GM23338 (cell line): ENCODE results near the gene RET. TPM values are rescaled to one million over a fixed set of nuclear protein-coding genes. Genes with fewer than 3 reads are reported as not detected.

Experiments used
- ATAC-seq: fragments of 200-7000 bp; cut with Tn5 transposase; 3 replicates; pipeline ENCODE4 v1.9.1; 2020
- DNase-seq: peaks from one replicate; pipeline ENCODE4 v3.0.0-alpha.2; 2015; ENCODE audit warnings: low spot score
- H2AFZ ChIP-seq: fragments of 200-600 bp; sonication (generic); 2 replicates; pipeline ENCODE4 v1.8.0; 2016; ENCODE audit warnings: antibody characterized with exemption, mild to moderate bottlenecking, moderate library complexity
- H3F3A ChIP-seq: fragments of 200-600 bp; sonication (generic); replicated peaks from 2 replicates; pipeline ENCODE4 v1.8.0; 2017; ENCODE audit warnings: antibody characterized with exemption, mixed run types, low read depth
- H3K27ac ChIP-seq: fragments of 200-600 bp; sonication (generic); 2 replicates; pipeline ENCODE4 v1.6.1; 2016; ENCODE audit warnings: low read depth
- H3K27me3 ChIP-seq: fragments of 200-600 bp; sonication (generic); 2 replicates; pipeline ENCODE4 v1.8.0; 2016; ENCODE audit warnings: mild to moderate bottlenecking, mixed run types, moderate library complexity; ENCODE audit not compliant: insufficient read depth
- H3K36me3 ChIP-seq: fragments of 200-600 bp; sonication (generic); 2 replicates; pipeline ENCODE4 v1.8.0; 2016; ENCODE audit warnings: mild to moderate bottlenecking; ENCODE audit not compliant: insufficient read depth
- H3K4me1 ChIP-seq: fragments of 200-600 bp; sonication (generic); 2 replicates; pipeline ENCODE4 v1.8.0; 2016; ENCODE audit warnings: mild to moderate bottlenecking, moderate library complexity; ENCODE audit not compliant: insufficient read depth
- H3K4me2 ChIP-seq: fragments of 200-600 bp; sonication (generic); 2 replicates; pipeline ENCODE4 v1.7.1; 2017; ENCODE audit warnings: mixed run types
- H3K4me3 ChIP-seq: fragments of 200-600 bp; sonication (generic); 2 replicates; pipeline ENCODE4 v1.6.1; 2016; ENCODE audit warnings: mixed run types
- H3K79me2 ChIP-seq: fragments of 200-600 bp; sonication (generic); replicated peaks from 2 replicates; pipeline ENCODE4 v1.8.0; 2017; ENCODE audit warnings: mild to moderate bottlenecking; ENCODE audit not compliant: insufficient read depth
- H3K9me2 ChIP-seq: fragments of 200-600 bp; sonication (generic); 2 replicates; pipeline ENCODE4 v1.8.0; 2017; ENCODE audit not compliant: insufficient read depth
- H4K20me1 ChIP-seq: fragments of 200-600 bp; sonication (generic); replicated peaks from 2 replicates; pipeline ENCODE4 v1.8.0; 2017; ENCODE audit warnings: mild to moderate bottlenecking; ENCODE audit not compliant: insufficient read depth
- H3K27ac Mint-ChIP-seq: 2 replicates; pipeline ENCODE4 v1.8.0; 2020; ENCODE audit warnings: inconsistent platforms, mild to moderate bottlenecking, moderate library complexity, mixed read lengths
- H3K27me3 Mint-ChIP-seq: 3 replicates; pipeline ENCODE4 v1.8.0; 2022; ENCODE audit warnings: low read depth, mild to moderate bottlenecking, moderate library complexity, mixed read lengths, inconsistent platforms; ENCODE audit not compliant: insufficient read depth, poor library complexity
- H3K36me3 Mint-ChIP-seq: 3 replicates; pipeline ENCODE4 v1.8.0; 2021; ENCODE audit warnings: low read depth, mild to moderate bottlenecking, inconsistent platforms, moderate library complexity, mixed read lengths
- H3K4me1 Mint-ChIP-seq: 3 replicates; pipeline ENCODE4 v1.8.0; 2020; ENCODE audit warnings: mild to moderate bottlenecking, inconsistent platforms, mixed read lengths
- H3K4me3 Mint-ChIP-seq: 3 replicates; pipeline ENCODE4 v1.8.0; 2021; ENCODE audit warnings: moderate library complexity, mild to moderate bottlenecking, inconsistent platforms, mixed read lengths
- H3K9me3 Mint-ChIP-seq: 3 replicates; pipeline ENCODE4 v1.8.0; 2020; ENCODE audit warnings: moderate library complexity, mild to moderate bottlenecking, inconsistent platforms, mixed read lengths
- CREB1 ChIP-seq: fragments of 250-450 bp; sonication (Bioruptor Pico); IDR thresholded peaks from 2 replicates; pipeline ENCODE4 v1.5.0; 2020; ENCODE audit warnings: low read depth, mild to moderate bottlenecking, moderate library complexity
- CTCF ChIP-seq, 2 experiments: fragments of 200-600 bp in 1 of 2; sonication (generic) in 1 of 2; conservative IDR thresholded peaks; 2 replicates each; pipeline versions ENCODE4 v1.5.1 to v1.6.1; 2016 to 2017; ENCODE audit warnings: antibody characterized with exemption in 2 of 2, low read depth in 2 of 2, mild to moderate bottlenecking in 2 of 2, moderate library complexity in 1 of 2
- ETS1 ChIP-seq: IDR thresholded peaks from 2 replicates; pipeline ENCODE4 v1.6.1; 2016; ENCODE audit warnings: antibody characterized with exemption
- EZH2 ChIP-seq: fragments of 200-600 bp; sonication (generic); IDR thresholded peaks from one replicate; pipeline ENCODE4 v1.8.0; 2017; ENCODE audit warnings: antibody characterized with exemption, mild to moderate bottlenecking, low read depth; ENCODE audit not compliant: unreplicated experiment
- EZH2phosphoT487 ChIP-seq: fragments of 200-600 bp; sonication (generic); IDR thresholded peaks from one replicate; pipeline ENCODE4 v1.8.1; 2018; ENCODE audit warnings: antibody characterized with exemption; ENCODE audit not compliant: unreplicated experiment
- NANOG ChIP-seq: IDR thresholded peaks from 2 replicates; pipeline ENCODE4 v1.6.1; 2016; ENCODE audit warnings: antibody characterized with exemption, borderline replicate concordance
- STAT1 ChIP-seq: IDR thresholded peaks from one replicate; pipeline ENCODE4 v1.6.1; 2016; ENCODE audit warnings: antibody characterized with exemption; ENCODE audit not compliant: unreplicated experiment
- ZNF331 ChIP-seq: fragments of 250-450 bp; sonication (Bioruptor Pico); IDR thresholded peaks from 2 replicates; pipeline ENCODE4 v1.5.0; 2020; ENCODE audit warnings: low read depth, mild to moderate bottlenecking, moderate library complexity
- ZNF462 ChIP-seq: fragments of 250-450 bp; sonication (Bioruptor Pico); IDR thresholded peaks from 2 replicates; pipeline ENCODE4 v1.5.0; 2020; ENCODE audit warnings: mild to moderate bottlenecking, moderate library complexity
- polyA plus RNA-seq: library from polyadenylated mRNA; unstranded; fragments of >200 nt; fragmentation: Nextera tagmentation; extraction: Ambion mirVana; gene quantifications from 2 replicates; pipeline ENCODE4 v1.2.1, GENCODE V29; 2016
- total RNA-seq: library from RNA; depleted of rRNA; stranded (reverse); fragments of >200 nt; shearing (Covaris generic); gene quantifications from 2 replicates; pipeline ENCODE4 v1.2.3, GENCODE V29; 2014
- TF ChIP-seq, protein P1 (sequence below): IDR thresholded peaks from one replicate; pipeline ENCODE4 v1.6.1; 2018; ENCODE audit warnings: antibody characterized with exemption; ENCODE audit not compliant: unreplicated experiment

RET gene
- total and polyA plus RNA-seq, 2 experiments from 2014 or later: 5.5 to 9.8 TPM

DNA sequence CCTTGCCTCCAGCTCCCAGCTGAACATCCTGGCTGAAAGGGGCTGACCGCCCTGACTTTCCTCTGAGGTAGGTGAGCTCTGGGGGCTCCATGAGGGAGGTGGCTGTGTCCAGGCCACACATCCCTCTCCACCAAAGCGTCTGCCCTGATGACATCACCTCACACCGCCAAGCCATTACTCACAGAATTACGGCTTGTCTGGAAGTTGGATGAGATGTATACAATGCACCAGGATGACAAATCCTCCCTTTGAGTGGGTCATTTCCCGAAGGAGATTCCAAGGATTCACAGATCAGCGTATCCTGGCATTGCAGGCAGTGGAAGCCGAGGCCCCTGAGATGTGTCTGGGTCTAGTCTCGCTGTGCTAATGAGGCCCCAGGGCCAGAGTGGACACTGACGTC, 15.1 kb upstream of the RET start:
- no peak overlapping the region for H3K27ac ChIP-seq
- H3K36me3 ChIP-seq: no peaks in the 10 kb centered on the region
- H3F3A ChIP-seq: no peaks in the 10 kb centered on the region
- DNase-seq (no peak), ATAC-seq (no peak)
- H3K9me3 Mint-ChIP-seq: no peaks in the 10 kb centered on the region; the same call in 2 of the 3 replicates
- peaks cover 14% of the 10 kb centered on the region for H3K27me3 Mint-ChIP-seq
- H3K4me3 ChIP-seq: no peak overlapping the region
- no peaks in the 10 kb centered on the region for H4K20me1 ChIP-seq
- no peaks in the 10 kb centered on the region for H3K4me1 ChIP-seq
- no peaks in the 10 kb centered on the region for H3K9me2 ChIP-seq
- no peaks in the 10 kb centered on the region for H3K79me2 ChIP-seq
- no peak overlapping the region for H3K27ac Mint-ChIP-seq
- TF ChIP-seq CTCF (conservative IDR thresholded peaks at IDR 0.05; ENCODE audit: low read depth in 2 of 2) (no peak), EZH2 (no peak), EZH2phosphoT487 (no peak), ZNF331 (CRISPR knock-in tag) (no peak), CREB1 (CRISPR knock-in tag) (no peak), ETS1 (no peak), STAT1 (no peak), ZNF462 (CRISPR knock-in tag) (no peak), NANOG (no peak)
- TF ChIP-seq, protein P1, sequence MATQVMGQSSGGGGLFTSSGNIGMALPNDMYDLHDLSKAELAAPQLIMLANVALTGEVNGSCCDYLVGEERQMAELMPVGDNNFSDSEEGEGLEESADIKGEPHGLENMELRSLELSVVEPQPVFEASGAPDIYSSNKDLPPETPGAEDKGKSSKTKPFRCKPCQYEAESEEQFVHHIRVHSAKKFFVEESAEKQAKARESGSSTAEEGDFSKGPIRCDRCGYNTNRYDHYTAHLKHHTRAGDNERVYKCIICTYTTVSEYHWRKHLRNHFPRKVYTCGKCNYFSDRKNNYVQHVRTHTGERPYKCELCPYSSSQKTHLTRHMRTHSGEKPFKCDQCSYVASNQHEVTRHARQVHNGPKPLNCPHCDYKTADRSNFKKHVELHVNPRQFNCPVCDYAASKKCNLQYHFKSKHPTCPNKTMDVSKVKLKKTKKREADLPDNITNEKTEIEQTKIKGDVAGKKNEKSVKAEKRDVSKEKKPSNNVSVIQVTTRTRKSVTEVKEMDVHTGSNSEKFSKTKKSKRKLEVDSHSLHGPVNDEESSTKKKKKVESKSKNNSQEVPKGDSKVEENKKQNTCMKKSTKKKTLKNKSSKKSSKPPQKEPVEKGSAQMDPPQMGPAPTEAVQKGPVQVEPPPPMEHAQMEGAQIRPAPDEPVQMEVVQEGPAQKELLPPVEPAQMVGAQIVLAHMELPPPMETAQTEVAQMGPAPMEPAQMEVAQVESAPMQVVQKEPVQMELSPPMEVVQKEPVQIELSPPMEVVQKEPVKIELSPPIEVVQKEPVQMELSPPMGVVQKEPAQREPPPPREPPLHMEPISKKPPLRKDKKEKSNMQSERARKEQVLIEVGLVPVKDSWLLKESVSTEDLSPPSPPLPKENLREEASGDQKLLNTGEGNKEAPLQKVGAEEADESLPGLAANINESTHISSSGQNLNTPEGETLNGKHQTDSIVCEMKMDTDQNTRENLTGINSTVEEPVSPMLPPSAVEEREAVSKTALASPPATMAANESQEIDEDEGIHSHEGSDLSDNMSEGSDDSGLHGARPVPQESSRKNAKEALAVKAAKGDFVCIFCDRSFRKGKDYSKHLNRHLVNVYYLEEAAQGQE: no peak
- H2AFZ ChIP-seq: no peak overlapping the region
- no peak overlapping the region for H3K4me2 ChIP-seq
- H3K36me3 Mint-ChIP-seq: no peaks in the 10 kb centered on the region; the same call in 2 of the 3 replicates
- no peaks in the 10 kb centered on the region for H3K27me3 ChIP-seq
- H3K4me1 Mint-ChIP-seq: peaks cover 3% of the 10 kb centered on the region
- no peak overlapping the region for H3K4me3 Mint-ChIP-seq
